ENCODE data around the gene FLOT1. TPM values are rescaled to one million over a fixed set of nuclear protein-coding genes. Genes with fewer than 3 reads are reported as not detected.
A peak's percentile ranks its signal among the peaks of the same experiment; 100 is the strongest.

FLOT1 gene
- total and polyA plus RNA-seq, 2 of the 4 experiments (the other 2 are of a cell fraction) = 96.2 to 162 TPM

GRCh38 chr6:30684386-30685156, 57.9 kb downstream of the FLOT1 start:
- peak overlapping the region; percentile 90 to 96 for H4K8ac ChIP-seq (ENCODE audit: low read depth in 2 of 2, low read length in 2 of 2)
- ATAC-seq (ENCODE audit: low read depth) (no peak), DNase-seq (peak; percentile 44)
- peak overlapping the region; percentile 98 for H2BK5ac ChIP-seq (ENCODE audit: low read depth, low read length, poor library complexity, severe bottlenecking)
- peak overlapping the region; percentile 100 for H3K14ac ChIP-seq (replicated peaks; ENCODE audit: low read depth, low read length)
- in situ Hi-C loops (cut with MboI; ENCODE audit: low sequenced_read_pairs) = loop anchor here (5.0 kb wide), 1 partner anchor 38 kb away; the partner anchor contains the start of gene TUBB
- no TSS peak for BruUV-seq (replicated peaks)
- H3K4me1 ChIP-seq (ENCODE audit: control insufficient read depth, insufficient read depth, low read length) = peaks cover 24% of the 10 kb centered on the region
- intact Hi-C loops (cut with micrococcal nuclease) = loop anchor here (5.0 kb wide), 1 partner anchor 403 kb away; no protein-coding TSS in a partner anchor
- H3K4me2 ChIP-seq (ENCODE audit: low read depth, low read length) = peak overlapping the region; percentile 96
- WGBS, 2 experiments (ENCODE audit: extremely low coverage in 2 of 2, insufficient read length in 1 of 2) = 55% methylated on average over 6 of the region's 21 CpGs; no CpG with 5 or more reads in 1 of the 2 experiments
- ChIA-PET POLR2A (ENCODE audit: unreplicated experiment) (interaction anchor here (0.7 kb wide), 1 partner anchor 70 kb away, joined by 6 read pairs; no protein-coding TSS in a partner anchor), CTCF (no interaction called here)
- peak overlapping the region; percentile 99 for H4K91ac ChIP-seq (ENCODE audit: insufficient read depth, low read depth, low read length)
- H3K56ac ChIP-seq (ENCODE audit: extremely low read depth, insufficient read depth, low read length) = peak overlapping the region; percentile 100
- dilution Hi-C loops (cut with HindIII; ENCODE audit: low sequenced_read_pairs, unreplicated experiment) = no loop called here
- peaks cover 40% of the 10 kb centered on the region for H3K36me3 ChIP-seq (ENCODE audit: control insufficient read depth, insufficient read depth, low read length)
- 0 out of 2 replicates have a peak overlapping the region, but pooled peaks have one; percentile 32 for H2BK20ac ChIP-seq (ENCODE audit: low read depth, low read length)
- H3K23ac ChIP-seq (ENCODE audit: low read depth, low read length) = peak overlapping the region; percentile 100
- H3K9ac ChIP-seq (ENCODE audit: low read depth, low read length) = peak overlapping the region; percentile 100
- no peaks in the 10 kb centered on the region for H3K27me3 ChIP-seq (ENCODE audit: control insufficient read depth, insufficient read depth, low read length)
- peak overlapping the region; percentile 96; the same call in 2 of the 3 replicates for H2BK15ac ChIP-seq (ENCODE audit: low read depth, low read length)
- no peaks in the 10 kb centered on the region for H3K9me3 ChIP-seq (ENCODE audit: control insufficient read depth, insufficient read depth, low read length)
- H3K27ac ChIP-seq (ENCODE audit: insufficient read depth, low read length) = peak overlapping the region; percentile 100
- H3K4ac ChIP-seq (ENCODE audit: low read depth, low read length) = peak overlapping the region; percentile 100
- peak overlapping the region; percentile 92 for H3K18ac ChIP-seq (ENCODE audit: low read depth, low read length)
- H4K20me1 ChIP-seq (ENCODE audit: insufficient read depth, low read length) = peaks cover 63% of the 10 kb centered on the region
- peaks cover 16 to 40% of the 10 kb centered on the region in 2 experiments; a peak in 3 of 4 replicates for H3K79me1 ChIP-seq (ENCODE audit: low read depth in 1 of 2, low read length in 2 of 2)
- peaks cover 8% of the 10 kb centered on the region for H3K9me1 ChIP-seq (ENCODE audit: insufficient read depth, low read length)
- peak overlapping the region; percentile 88 for H2BK120ac ChIP-seq (ENCODE audit: low read depth, low read length)
- peak overlapping the region; percentile 100 for H2AK9ac ChIP-seq (replicated peaks; ENCODE audit: low read depth, low read length, poor library complexity)
- H4K5ac ChIP-seq (ENCODE audit: low read depth, low read length) = peak overlapping the region; percentile 73
- H3K4me3 ChIP-seq (ENCODE audit: insufficient read depth, low read depth, low read length) = peak overlapping the region; percentile 97
- TF ChIP-seq MAZ (IDR thresholded peaks at IDR 0.05; ENCODE audit: borderline replicate concordance, low read depth, low read length) (peak; percentile 51; the same call in 1 of the 2 replicates), MXI1 (IDR thresholded peaks at IDR 0.05; ENCODE audit: borderline replicate concordance, low read depth, low read length) (no peak)
- peak overlapping the region; percentile 100 for H2AK5ac ChIP-seq (ENCODE audit: low read depth, low read length)
- H2AFZ ChIP-seq (replicated peaks; ENCODE audit: low read length, poor library complexity) = no peak overlapping the region
